GM18867 (cell line): Measurements from ENCODE around the gene SLC35G3.
"Not testable (repeated sequence)": the region's sequence is repeated elsewhere in the genome, so short reads cannot be mapped to it uniquely, and the experiment has no call there.

Experiments
- ATAC-seq: cut with Tn5 transposase; IDR thresholded peaks from one replicate; pipeline ENCODE4 v1.9.1; 2021; ENCODE audit warnings: mild to moderate bottlenecking, moderate library complexity; ENCODE audit not compliant: unreplicated experiment

The SLC35G3 gene

GRCh38 chr17:35212668-35213067 is 18.5 kb upstream of the SLC35G3 start:
- ATAC-seq = no peak

- no peak for ATAC-seq
Measured at GRCh38 chr17:35210741-35211140, 16.5 kb upstream of the SLC35G3 start.

- ATAC-seq = not testable (repeated sequence)
Measured at GRCh38 chr17:35202582-35202981, 8.4 kb upstream of the SLC35G3 start.

- ATAC-seq = not testable (repeated sequence)
Measured at GRCh38 chr17:35195062-35195461, 869 bp upstream of the SLC35G3 start.

GRCh38 chr17:35192708-35193107 is 1.5 kb downstream of the SLC35G3 start:
- no peak for ATAC-seq

GRCh38 chr17:35191001-35191695 is 3.0 kb downstream of the SLC35G3 start:
- no peak for ATAC-seq

GRCh38 chr17:35189291-35189690 is 4.9 kb downstream of the SLC35G3 start:
- no peak for ATAC-seq

- no peak for ATAC-seq
Measured at GRCh38 chr17:35188111-35188510, 6.1 kb downstream of the SLC35G3 start.

- no peak for ATAC-seq
Measured at GRCh38 chr17:35187481-35187880, 6.7 kb downstream of the SLC35G3 start.

GRCh38 chr17:35185849-35186248 is 8.3 kb downstream of the SLC35G3 start:
- ATAC-seq = no peak

- ATAC-seq = no peak
Measured at GRCh38 chr17:35184274-35184673, 9.9 kb downstream of the SLC35G3 start.

GRCh38 chr17:35183332-35183731 is 10.9 kb downstream of the SLC35G3 start:
- ATAC-seq = no peak

GRCh38 chr17:35179379-35179778 is 14.8 kb downstream of the SLC35G3 start:
- not testable (repeated sequence) for ATAC-seq

- ATAC-seq = no peak
Measured at GRCh38 chr17:35176897-35177296, 17.3 kb downstream of the SLC35G3 start.

GRCh38 chr17:35175638-35176415 is 18.4 kb downstream of the SLC35G3 start:
- ATAC-seq = no peak

GRCh38 chr17:35174835-35175334 is 19.3 kb downstream of the SLC35G3 start:
- no peak for ATAC-seq

GRCh38 chr17:35172321-35172720 is 21.9 kb downstream of the SLC35G3 start:
- ATAC-seq = not testable (repeated sequence)

- no peak for ATAC-seq
Measured at GRCh38 chr17:35171834-35172233, 22.4 kb downstream of the SLC35G3 start.

GRCh38 chr17:35170968-35171771 is 23.0 kb downstream of the SLC35G3 start:
- no peak for ATAC-seq

- ATAC-seq = no peak
Measured at GRCh38 chr17:35169835-35170363, 24.3 kb downstream of the SLC35G3 start.

- ATAC-seq = no peak
Measured at GRCh38 chr17:35167666-35168065, 26.5 kb downstream of the SLC35G3 start.
